ENCODE results near the gene USP6NL.

The USP6NL gene

DNA sequence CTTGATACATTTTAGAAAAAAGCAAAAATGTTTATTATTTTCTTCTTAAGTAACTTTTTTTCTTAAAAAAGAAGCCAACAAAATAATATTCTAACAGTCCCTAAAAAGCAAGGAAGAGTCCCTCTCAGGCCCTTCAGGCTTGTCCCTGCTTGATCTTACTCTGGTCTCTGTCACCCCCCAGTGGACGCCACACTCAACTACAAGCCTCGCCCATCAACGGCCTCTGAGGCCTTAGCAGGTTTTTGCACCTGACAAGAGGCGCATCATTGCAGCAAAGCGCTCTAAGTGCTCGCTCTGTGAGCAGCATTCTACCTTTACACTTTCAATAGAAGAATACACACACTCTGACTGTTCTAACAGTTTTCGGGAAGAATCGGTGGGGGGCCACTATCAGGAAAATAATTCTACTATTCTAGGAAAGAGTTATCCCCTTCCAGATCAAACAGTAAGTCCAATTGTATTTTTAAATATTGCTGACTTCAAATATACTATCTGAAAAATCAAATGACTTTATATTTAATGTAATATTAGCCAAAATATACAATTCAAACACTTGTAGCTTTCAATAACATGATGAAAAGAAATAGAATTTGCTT lies 139.2 kb downstream of the USP6NL start:
- peak in 1 of 2 experiments; percentile 56 for DNase-seq

GRCh38 chr10:11469575-11470391 lies 141.7 kb downstream of the USP6NL start:
- no peak for DNase-seq

DNA sequence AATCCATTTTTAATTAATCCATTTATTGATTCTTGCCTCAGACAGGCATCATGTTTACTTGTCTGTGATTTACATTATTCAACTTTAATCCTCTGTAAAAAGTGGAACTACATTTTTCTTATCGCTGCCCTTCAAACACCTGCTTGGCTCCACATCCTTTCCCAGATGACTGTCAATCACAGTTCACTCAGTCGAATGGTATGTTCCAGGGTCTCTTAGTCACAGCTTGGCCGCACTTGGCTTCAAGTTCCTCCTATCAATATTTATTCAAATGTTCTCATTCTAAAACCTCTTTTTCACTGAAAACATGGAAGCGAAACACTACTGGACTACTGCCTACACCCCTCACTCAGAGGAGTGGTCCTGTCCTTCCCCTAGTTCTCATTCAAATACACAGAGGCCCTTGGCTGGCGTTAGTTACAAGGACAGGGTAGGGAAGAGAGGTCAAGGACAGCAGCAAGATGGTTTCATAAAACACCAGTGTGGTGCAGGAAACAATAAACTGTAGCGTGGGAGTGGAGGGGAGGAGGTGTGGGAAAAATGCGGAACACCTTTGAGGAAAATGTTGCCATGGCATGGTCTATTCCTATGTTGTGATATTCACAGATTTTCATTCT lies 143.2 kb downstream of the USP6NL start:
- no peak for DNase-seq

DNA sequence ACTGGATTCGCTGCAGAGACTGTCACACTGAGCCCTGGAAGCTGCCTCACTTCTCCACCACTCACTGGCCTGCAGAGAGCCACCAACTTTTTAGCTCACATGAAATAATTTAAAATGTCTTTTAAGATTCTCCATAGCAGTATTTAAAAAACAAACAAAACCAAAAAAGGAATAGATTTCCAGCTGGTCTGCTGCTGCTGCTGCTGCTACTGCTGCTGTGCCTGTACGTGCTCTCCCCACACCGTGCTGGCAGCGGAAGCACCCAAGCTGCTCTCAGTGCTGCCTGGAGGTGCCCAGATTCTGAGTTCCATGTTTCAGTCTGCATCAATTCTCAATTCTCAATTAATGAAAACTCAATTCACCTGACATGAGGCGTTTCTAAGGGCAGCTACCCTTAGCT lies 146.0 kb downstream of the USP6NL start:
- no peak for DNase-seq

GRCh38 chr10:11463111-11463510 lies 148.3 kb downstream of the USP6NL start:
- no peak for DNase-seq

- no peak for DNase-seq
These were observed 149.4 kb downstream of the USP6NL start for GRCh38 chr10:11462071-11462470.

DNA sequence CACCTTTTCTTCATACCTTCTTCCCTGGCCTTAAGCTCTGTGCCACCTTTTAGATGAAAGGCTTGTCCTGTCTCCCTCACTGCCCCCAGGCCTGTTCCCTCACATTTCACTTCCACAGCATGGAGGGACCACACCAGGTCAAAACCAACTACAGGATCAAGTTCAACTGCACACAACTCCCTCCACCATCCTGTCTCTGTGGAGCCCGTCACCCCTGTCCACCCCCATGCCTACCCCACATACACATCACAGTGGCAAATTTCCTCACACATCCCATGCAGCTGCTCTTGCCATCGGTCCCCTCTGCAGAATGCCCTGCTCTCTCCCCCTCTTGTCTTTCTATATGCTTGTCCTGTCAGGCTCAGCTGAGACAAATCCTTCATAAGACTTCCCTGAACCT lies 154.1 kb downstream of the USP6NL start:
- no peak for DNase-seq

- no peak for DNase-seq
These were observed 156.4 kb downstream of the USP6NL start for GRCh38 chr10:11454958-11455566.

GRCh38 chr10:11454160-11454559 lies 157.3 kb downstream of the USP6NL start:
- no peak for DNase-seq

DNA sequence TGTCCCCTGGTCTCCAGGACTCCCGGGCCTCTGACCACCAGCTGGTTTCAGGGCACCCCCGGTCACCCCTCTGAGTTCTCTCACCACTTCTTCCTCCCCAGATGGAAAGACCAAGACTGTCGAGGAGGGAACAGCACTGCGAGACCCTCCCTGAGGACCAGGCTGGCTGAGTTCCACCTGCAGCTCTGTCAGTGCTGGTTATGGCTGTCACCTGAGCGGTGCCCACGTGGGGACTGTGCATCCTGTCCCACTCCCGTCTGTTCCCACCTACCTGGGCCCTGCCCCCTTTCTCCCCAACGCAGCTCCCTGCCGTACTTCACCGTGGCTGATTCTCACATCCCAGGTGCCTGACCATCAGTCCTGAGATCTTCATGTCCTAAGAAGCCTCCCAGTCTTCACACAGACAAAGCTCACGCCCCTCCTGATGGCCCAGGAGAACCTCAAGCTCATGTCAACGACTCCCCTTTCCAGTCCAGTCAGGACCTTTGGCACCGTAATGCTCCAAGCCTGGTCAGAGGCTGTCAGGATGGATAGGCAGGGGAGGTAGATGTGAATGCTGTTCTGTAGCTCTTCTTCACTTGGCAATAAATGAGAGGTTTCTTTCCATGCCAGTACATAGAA lies 159.7 kb downstream of the USP6NL start:
- DNase-seq = no peak

- no peak for DNase-seq
These were observed 161.0 kb downstream of the USP6NL start for GRCh38 chr10:11450427-11450826.

DNA sequence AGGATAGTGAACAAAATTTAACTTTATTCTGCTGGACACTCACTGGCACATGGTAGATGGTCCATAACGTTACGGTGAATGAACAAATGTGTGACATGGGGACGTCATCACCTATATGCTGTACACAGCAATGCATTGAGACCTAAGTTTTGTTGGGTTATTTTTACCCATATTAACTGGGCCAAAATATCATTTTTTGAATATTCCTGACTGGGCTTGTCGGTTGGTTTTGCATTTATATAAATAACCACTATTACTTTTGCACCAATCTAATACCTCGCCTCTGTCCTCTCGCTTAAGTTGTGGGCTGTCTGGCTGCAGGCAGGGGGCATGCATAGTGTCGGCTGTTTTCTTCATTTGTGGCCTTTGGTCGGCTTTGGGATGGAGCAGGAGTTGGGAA lies 161.7 kb downstream of the USP6NL start:
- no peak for DNase-seq

DNA sequence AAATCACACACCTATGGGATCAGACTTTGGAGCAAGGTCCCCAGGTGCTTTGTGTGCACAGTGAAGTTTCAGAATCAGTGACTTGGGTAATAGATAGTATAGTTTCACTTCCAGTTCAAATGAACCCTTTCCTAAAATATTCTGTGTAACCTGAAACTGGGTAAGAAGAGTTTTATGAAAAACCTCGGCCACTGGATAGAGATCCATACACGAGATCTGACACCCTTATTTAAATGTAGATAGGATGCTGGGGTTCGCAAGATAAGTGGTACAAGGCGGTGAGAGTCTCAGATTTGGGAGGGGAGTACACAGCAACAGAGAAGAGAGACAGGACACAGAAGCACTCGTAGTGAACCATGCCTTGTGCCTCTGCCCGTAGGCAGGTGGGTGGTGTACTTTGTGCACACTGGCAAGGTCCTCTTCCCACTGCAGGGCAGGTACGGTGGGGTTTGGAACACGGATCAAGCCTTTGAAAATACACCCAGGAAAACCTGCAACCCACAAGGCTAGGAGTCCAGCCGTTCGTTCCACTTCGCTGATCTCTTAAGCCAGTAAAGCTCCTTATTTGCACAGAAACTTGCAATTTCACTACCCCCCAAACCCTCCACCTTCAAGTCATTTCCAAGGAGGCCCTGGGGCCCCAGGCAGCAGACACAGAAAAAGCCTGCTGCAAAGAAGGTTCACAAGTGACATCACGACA lies 162.8 kb downstream of the USP6NL start:
- DNase-seq = no peak

DNA sequence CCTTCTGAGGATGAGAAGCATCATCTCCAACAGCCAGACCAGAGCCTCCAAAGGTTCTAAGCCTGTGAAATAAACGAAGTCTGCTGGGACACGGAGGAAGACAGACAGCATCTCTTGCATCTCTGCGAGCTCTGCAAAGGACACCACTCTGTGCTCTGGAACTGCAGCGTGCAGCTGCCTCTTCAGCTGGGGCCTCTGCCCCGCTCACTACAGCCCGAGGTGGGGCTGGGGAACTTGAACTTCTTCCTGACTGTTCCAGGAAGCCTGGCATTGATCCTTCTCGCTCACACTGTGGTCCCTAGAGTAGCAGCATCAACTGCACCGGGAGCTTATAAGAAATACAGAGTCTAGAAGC lies 163.3 kb downstream of the USP6NL start:
- no peak for DNase-seq

DNA sequence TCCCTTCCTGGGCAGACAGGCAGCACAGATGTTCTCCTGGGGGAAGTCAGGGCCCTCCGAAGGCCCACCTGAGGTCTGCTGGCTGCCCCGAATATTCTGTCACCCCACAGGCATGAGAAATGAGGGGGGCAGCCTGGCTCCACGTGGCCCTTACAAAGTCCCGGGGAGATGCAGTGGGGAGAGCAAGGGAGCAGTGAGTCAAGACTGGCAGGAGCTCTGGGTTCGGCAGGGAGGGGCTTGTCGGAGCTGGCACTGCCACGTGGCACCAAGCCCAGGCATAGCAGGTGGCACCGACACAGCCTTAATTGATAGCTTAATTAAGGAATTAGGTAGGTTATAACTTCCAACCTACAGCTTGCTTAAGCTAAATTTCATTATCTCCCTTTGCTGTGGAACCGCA lies 163.9 kb downstream of the USP6NL start:
- DNase-seq = no peak

DNA sequence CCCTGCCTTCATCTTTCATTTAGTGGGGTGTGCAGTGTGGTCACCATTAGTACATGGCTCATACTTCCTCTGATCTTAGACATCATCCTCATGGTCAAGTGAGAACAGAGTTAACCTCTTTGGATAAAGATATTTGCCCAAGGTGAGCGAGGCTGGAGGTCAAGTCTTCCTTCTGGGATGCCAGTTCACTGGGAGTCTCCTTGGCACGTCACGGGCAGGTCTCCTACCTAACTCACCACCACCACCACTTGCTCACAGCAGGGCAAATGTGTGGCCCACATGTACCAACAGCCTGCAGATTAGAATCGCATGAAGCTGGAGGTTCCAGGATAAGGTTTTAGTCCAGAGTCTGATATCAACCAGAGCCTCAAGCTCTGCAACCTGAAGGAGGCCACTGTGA lies 164.6 kb downstream of the USP6NL start:
- no peak for DNase-seq

- no peak for DNase-seq
These were observed 165.3 kb downstream of the USP6NL start for GRCh38 chr10:11446133-11446532.

- no peak for DNase-seq
These were observed 166.8 kb downstream of the USP6NL start for GRCh38 chr10:11444531-11445228.

- DNase-seq = no peak
These were observed 167.3 kb downstream of the USP6NL start for GRCh38 chr10:11444155-11444530.

DNA sequence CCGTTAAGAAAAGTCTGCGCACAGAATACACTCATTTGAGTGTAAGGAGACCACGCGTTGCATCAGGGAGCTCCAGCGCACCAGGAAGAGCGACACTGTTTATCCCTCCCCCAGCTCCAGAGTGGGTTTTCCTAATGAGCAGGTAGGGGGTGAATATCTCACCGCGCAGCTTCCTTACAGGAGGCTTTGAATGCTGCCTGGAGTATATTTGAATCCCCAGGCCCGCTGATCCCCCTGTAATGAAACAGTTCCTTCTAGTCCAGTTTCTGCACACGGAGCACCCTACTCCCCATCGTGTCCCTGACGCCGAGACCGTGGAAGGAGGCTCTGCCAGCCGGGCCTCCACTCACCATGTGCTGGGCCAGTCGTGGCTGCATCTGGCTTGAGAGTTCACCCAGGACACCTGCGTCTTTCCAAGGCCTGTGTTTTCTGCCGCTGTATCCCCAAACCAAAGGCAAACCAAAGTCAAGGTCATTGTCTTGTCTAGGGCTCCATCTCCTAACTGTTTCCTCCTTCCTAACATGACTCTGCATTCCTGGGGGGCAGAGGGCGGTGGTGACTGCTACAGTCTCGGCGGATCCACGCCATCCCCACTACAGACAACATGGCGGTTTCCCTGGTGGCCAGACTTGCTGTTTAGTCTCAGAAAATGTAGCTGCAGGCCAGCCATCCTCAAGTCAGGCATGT lies 167.8 kb downstream of the USP6NL start:
- DNase-seq = no peak

DNA sequence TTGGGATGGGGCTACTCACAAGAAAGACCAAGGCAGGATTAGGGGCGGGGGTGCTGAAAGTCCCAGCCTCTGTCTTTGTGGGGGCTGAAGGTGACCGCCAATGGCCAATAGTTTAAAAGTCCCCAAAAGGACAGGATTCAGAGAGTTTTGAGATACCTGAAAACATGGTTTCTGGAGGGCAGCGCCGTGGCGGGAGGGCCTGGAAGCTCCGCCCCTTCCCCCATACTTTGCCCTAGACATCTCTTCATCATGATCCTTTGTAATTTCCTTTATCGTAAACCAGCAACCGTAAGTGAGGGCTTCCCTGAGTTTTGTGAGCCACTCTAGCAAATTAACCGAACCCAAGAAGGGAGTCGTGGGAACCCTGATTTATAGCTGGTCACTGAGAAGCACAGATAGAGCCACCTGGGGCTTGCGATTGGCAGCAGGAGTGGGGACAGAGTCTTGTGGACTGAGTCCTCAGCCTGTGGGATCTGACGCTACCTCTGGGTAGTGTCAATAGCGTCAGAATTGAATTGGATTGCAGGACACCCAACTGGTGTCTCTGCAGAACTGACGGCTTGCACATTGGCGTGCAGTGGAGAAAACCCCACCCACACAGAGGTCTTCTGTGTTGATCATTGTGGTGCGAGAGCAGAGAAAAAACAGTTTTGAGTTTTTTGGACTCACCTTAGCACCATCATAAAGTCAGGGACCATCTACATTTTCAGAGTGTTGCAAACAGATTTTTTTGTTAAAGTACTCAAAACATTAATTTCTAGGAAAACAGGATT lies 169.3 kb downstream of the USP6NL start:
- DNase-seq = no peak
